OCI-LY1 (cell line): Measurements from ENCODE around the gene NKAIN2.

ENCODE experiments used
- CTCF ChIP-seq: fragments of 200-600 bp; sonication (generic), shearing (Covaris generic); IDR thresholded peaks from 2 replicates; pipeline ENCODE4 v1.5.1; 2017; ENCODE audit warnings: mild to moderate bottlenecking, antibody characterized with exemption, low read length, moderate library complexity, mixed read lengths
- EZH2 ChIP-seq: fragments of 200-600 bp; sonication (generic), shearing (Covaris generic); IDR thresholded peaks from 2 replicates; pipeline ENCODE4 v1.8.0; 2017; ENCODE audit warnings: borderline replicate concordance, mixed run types, mild to moderate bottlenecking, antibody characterized with exemption, low read length, moderate library complexity, mixed read lengths

DNA sequence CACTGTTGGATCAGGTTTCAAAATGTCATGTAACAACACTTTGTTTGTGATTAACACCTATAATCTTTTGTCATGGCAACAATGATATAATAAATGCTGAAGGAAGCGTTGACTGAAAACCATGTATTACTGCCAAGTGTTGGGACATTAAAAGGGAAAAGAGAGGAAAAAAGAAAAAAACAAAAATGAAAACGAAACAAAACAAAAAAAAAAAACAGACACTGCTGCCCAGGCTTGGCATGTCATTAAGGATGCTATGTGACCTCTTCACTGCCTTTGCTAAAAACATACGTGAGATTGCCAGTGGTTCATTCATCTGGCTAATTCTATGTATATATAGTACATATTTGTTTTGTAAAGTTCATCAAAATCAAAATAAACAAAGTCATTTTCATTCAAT, 641.9 kb downstream of the NKAIN2 start:
- no peak for TF ChIP-seq CTCF
- no peak for TF ChIP-seq EZH2
